GM13977 (cell line): ENCODE measurements around the gene LRMDA.

Source experiments
- DNase-seq: peaks from one replicate; pipeline ENCODE4 v3.0.0; 2012; ENCODE audit warnings: low spot score
- CTCF ChIP-seq: IDR thresholded peaks from 2 replicates; pipeline ENCODE4 v1.5.1; 2012; ENCODE audit warnings: mild to moderate bottlenecking, control low read depth; ENCODE audit not compliant: insufficient read depth; ENCODE audit errors: extremely low read depth, missing control alignments
- in situ Hi-C: fragments of 300-500 bp; cut with MboI; formaldehyde crosslinking; loops from one replicate; pipeline ENCODE4 v1.12.0; 2022; ENCODE audit warnings: low sequenced_read_pairs, low pct_unique_long_range_greater_than_20kb, mixed read lengths, inconsistent platforms; ENCODE audit not compliant: unreplicated experiment

The LRMDA gene

DNA sequence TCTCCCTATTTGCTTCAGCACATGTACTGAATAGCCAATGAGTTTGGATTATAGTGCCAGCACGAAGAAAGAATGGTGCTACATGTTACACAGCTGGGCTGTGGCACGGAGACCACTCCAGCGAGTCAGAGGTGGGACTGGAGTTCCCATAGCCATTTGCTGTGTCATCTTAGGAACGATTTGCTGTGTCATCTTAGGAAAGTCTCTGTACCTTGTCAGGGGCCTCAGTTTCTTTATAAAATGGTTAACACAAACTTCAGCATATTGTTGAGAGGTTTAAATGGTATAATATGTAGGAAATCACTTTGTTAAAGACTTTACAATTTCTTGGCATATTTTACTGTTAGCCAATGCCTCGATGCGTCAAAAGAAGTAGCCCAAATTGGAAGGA, 609.4 kb downstream of the LRMDA start:
- in situ Hi-C loops, result no loop called here
- TF ChIP-seq CTCF, result no peak
- no peak for DNase-seq

DNA sequence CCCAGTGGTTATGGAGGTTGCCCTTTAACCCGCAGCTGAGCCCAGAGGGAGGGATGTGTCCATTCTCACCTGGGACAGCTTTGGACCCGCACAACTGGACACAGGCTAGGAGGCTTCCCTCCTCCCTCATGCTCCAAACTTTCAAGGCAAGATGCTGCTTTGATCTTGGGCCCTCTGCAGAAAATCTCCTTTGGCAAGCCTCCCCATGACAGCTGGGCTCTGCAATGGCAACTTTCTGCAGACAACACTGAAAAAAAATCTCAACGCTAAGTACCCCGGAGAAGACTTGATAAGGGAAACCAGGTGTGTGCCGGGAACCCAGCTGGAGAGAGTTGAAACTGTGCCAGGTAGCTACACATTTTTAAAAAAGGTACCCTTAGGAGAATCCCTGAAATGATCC, 610.1 kb downstream of the LRMDA start:
- no peak for TF ChIP-seq CTCF
- in situ Hi-C loops, result no loop called here
- no peak for DNase-seq

DNA sequence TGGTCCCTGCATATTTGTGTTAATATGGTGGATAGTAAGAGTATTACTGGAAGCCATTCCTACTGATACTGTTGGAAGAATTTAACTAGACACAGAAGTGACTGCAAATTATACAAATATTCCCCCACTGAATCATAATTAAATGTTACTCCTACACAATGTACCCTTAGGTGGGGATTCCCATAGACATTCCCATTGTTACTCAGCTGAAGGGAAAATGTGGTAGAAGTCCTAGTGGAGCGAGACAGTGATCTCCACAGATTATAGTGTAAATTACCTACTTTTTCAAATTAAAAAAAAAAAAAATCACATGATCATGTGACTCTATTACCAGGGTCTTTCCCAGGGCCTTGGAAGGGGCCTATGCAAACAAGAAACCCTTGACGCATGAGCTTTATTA, 611.8 kb downstream of the LRMDA start:
- in situ Hi-C loops, result no loop called here
- no peak for TF ChIP-seq CTCF
- DNase-seq, result no peak

GRCh38 chr10:76044751-76045150, 613.3 kb downstream of the LRMDA start:
- in situ Hi-C loops, result no loop called here
- no peak for TF ChIP-seq CTCF

DNA sequence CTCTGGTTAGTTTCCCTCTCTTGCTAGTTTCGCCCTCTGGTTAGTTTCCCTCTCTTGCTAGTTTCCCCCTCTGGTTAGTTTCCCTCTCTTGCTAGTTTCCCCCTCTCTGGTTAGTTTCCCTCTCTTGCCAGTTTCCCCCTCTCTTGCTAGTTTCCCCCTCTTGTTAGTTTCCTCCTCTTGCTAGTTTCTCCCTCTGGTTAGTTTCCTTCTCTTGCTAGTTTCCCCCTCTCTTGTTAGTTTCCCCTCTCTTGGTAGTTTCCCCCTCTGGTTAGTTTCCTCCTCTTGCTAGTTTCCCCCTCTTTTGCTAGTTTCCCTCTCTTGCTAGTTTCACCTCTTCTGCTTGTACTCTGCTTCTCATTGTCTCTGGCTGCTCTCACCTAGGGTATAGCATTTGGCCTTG, 613.8 kb downstream of the LRMDA start:
- no peak for DNase-seq
- TF ChIP-seq CTCF, result no peak
- in situ Hi-C loops, result no loop called here

More at GRCh38 chr10:76044751-76045150, 613.3 kb downstream of the LRMDA start:
- no peak for DNase-seq

- TF ChIP-seq CTCF, result no peak
- DNase-seq, result no peak
- in situ Hi-C loops, result no loop called here
These were observed 616.1 kb downstream of the LRMDA start for GRCh38 chr10:76047521-76047920.
